Thymus (tissue), 11 donors: ENCODE measurements around the gene ABCA2. TPM values are rescaled to one million over a fixed set of nuclear protein-coding genes. Genes with fewer than 3 reads are reported as not detected.

Experiments
- DNase-seq, 9 donors: peaks; one replicate each; pipeline ENCODE4 v3.0.0-alpha.2; 2013; ENCODE audit warnings: low spot score in 9 of 9, low read depth in 6 of 9, missing footprints in 1 of 9
- H3K27ac ChIP-seq, 2 donors: one replicate each; pipeline ENCODE4 v1.5.1; 2013; ENCODE audit warnings: control low read depth in 1 of 2, low read depth in 1 of 2, low read length in 1 of 2, mild to moderate bottlenecking in 1 of 2, moderate library complexity in 1 of 2
- H3K27me3 ChIP-seq, 2 donors: one replicate each; pipeline ENCODE4 v1.5.1; 2013; ENCODE audit warnings: low read length in 1 of 2; ENCODE audit not compliant: control insufficient read depth in 2 of 2, insufficient read depth in 1 of 2
- H3K36me3 ChIP-seq, 2 donors: one replicate each; pipeline ENCODE4 v1.5.1; 2013; ENCODE audit warnings: low read length in 1 of 2, mild to moderate bottlenecking in 1 of 2, moderate library complexity in 1 of 2; ENCODE audit not compliant: control insufficient read depth in 2 of 2, insufficient read depth in 2 of 2
- H3K4me1 ChIP-seq, 2 donors: one replicate each; pipeline ENCODE4 v1.5.1; 2013; ENCODE audit warnings: low read length in 2 of 2; ENCODE audit not compliant: control insufficient read depth in 2 of 2, insufficient read depth in 2 of 2
- H3K4me3 ChIP-seq, 2 donors: one replicate each; pipeline ENCODE4 v1.5.1; 2013; ENCODE audit warnings: low read length in 2 of 2, control low read depth in 1 of 2, mild to moderate bottlenecking in 1 of 2
- H3K9me3 ChIP-seq, 2 donors: one replicate each; pipeline ENCODE4 v1.5.1; 2013; ENCODE audit warnings: low read length in 1 of 2, mild to moderate bottlenecking in 1 of 2; ENCODE audit not compliant: control insufficient read depth in 2 of 2, insufficient read depth in 1 of 2
- WGBS: extraction: QIAGEN DNeasy Blood & Tissue Kit; methylation state at CpG from one replicate; pipeline ENCODE4 v1.1.7; 2013; 5-methylcytosine and 5-hydroxymethylcytosine counted together
- polyA plus RNA-seq: library from polyadenylated mRNA; stranded (reverse); fragments of 200-250 nt; gene quantifications from one replicate; pipeline ENCODE4 v1.2.3, GENCODE V29; 2013
- total RNA-seq: library from RNA; stranded (reverse); fragments of 120-200 nt; gene quantifications from one replicate; pipeline ENCODE4 v1.2.4, GENCODE V29; 2013
- donor health status: healthy.

Gene ABCA2
- total and polyA plus RNA-seq, 2 donors = 4.2 to 37.3 TPM

- H3K4me3 ChIP-seq = no peak overlapping the region
- H3K36me3 ChIP-seq = no peaks in the 10 kb centered on the region
- DNase-seq = peak in 1 of 9 donors; percentile 46
- H3K27me3 ChIP-seq = peaks cover 90 to 96% of the 10 kb centered on the region in 2 donors
- no peak overlapping the region for H3K27ac ChIP-seq
- WGBS = 46% methylated on average over 38 of the region's 38 CpGs
- peaks cover 2 to 8% of the 10 kb centered on the region in 2 donors for H3K9me3 ChIP-seq
- H3K4me1 ChIP-seq = peaks cover 0 to 15% of the 10 kb centered on the region in 2 donors
Measured at GRCh38 chr9:137049544-137050449, 21.8 kb upstream of the ABCA2 start.

GRCh38 chr9:137048655-137049543, 20.9 kb upstream of the ABCA2 start:
- peaks cover 0 to 19% of the 10 kb centered on the region in 2 donors for H3K4me1 ChIP-seq
- H3K36me3 ChIP-seq = no peaks in the 10 kb centered on the region
- DNase-seq = no peak
- WGBS = 42% methylated on average over 72 of the region's 72 CpGs
- peaks cover 90 to 96% of the 10 kb centered on the region in 2 donors for H3K27me3 ChIP-seq
- peaks cover 2 to 12% of the 10 kb centered on the region in 2 donors for H3K9me3 ChIP-seq
- H3K27ac ChIP-seq = no peak overlapping the region
- H3K4me3 ChIP-seq = no peak overlapping the region

GRCh38 chr9:137046088-137046787, 18.2 kb upstream of the ABCA2 start, which contains the start of gene NPDC1:
NPDC1 (minus strand) TSS chr9:137046177; CDS start chr9:137045989, 188 bp downstream.
- DNase-seq = peak in 6 of 9 donors; percentile 50 to 80 (median 70)
- peaks cover 0 to 16% of the 10 kb centered on the region in 2 donors for H3K4me1 ChIP-seq
- under 1% methylated on average over 57 of the region's 57 CpGs for WGBS
- H3K27ac ChIP-seq = no peak within 1 kb of the TSS
- H3K27me3 ChIP-seq = peaks cover 77 to 89% of the 10 kb centered on the region in 2 donors
- peak within 1 kb of the TSS in 1 of 2 donors; percentile 38 for H3K4me3 ChIP-seq
- H3K9me3 ChIP-seq = peaks cover 2 to 12% of the 10 kb centered on the region in 2 donors
- no peaks in the 10 kb centered on the region for H3K36me3 ChIP-seq

- Histone ChIP-seq H3K36me3 (no peaks in the 10 kb centered on the region), H3K4me3 (peak overlapping the region in 1 of 2 donors; percentile 38), H3K4me1 (peaks cover 0 to 16% of the 10 kb centered on the region in 2 donors), H3K27me3 (peaks cover 73 to 89% of the 10 kb centered on the region in 2 donors), H3K9me3 (peaks cover 2 to 12% of the 10 kb centered on the region in 2 donors), H3K27ac (no peak overlapping the region)
- DNase-seq = no peak
- WGBS = 4% methylated on average over 96 of the region's 96 CpGs
Measured at GRCh38 chr9:137045294-137046087, 17.5 kb upstream of the ABCA2 start.

GRCh38 chr9:137044502-137045177, 16.6 kb upstream of the ABCA2 start:
- no peak overlapping the region for H3K27ac ChIP-seq
- WGBS = 9% methylated on average over 18 of the region's 18 CpGs
- H3K4me3 ChIP-seq = no peak overlapping the region
- H3K27me3 ChIP-seq = peaks cover 67 to 83% of the 10 kb centered on the region in 2 donors
- DNase-seq = no peak
- peaks cover 0 to 16% of the 10 kb centered on the region in 2 donors for H3K4me1 ChIP-seq
- H3K9me3 ChIP-seq = peaks cover 0 to 6% of the 10 kb centered on the region in 2 donors
- H3K36me3 ChIP-seq = no peaks in the 10 kb centered on the region

GRCh38 chr9:137044037-137044436, 16.0 kb upstream of the ABCA2 start:
- peaks cover 0 to 4% of the 10 kb centered on the region in 2 donors for H3K9me3 ChIP-seq
- DNase-seq = no peak
- H3K4me3 ChIP-seq = no peak overlapping the region
- no peaks in the 10 kb centered on the region for H3K36me3 ChIP-seq
- 66% methylated on average over 12 of the region's 12 CpGs for WGBS
- peaks cover 62 to 79% of the 10 kb centered on the region in 2 donors for H3K27me3 ChIP-seq
- no peak overlapping the region for H3K27ac ChIP-seq
- H3K4me1 ChIP-seq = peaks cover 0 to 16% of the 10 kb centered on the region in 2 donors

- H3K36me3 ChIP-seq = no peaks in the 10 kb centered on the region
- WGBS = 93% methylated on average over 36 of the region's 36 CpGs
- peaks cover 0 to 4% of the 10 kb centered on the region in 2 donors for H3K9me3 ChIP-seq
- peaks cover 0 to 16% of the 10 kb centered on the region in 2 donors for H3K4me1 ChIP-seq
- no peak for DNase-seq
- H3K27me3 ChIP-seq = peaks cover 52 to 74% of the 10 kb centered on the region in 2 donors
- H3K4me3 ChIP-seq = no peak overlapping the region
- no peak overlapping the region for H3K27ac ChIP-seq
Measured at GRCh38 chr9:137042751-137043727, 15.0 kb upstream of the ABCA2 start.
